NCI-H2029 treated with DMSO at 0.1 percent for 48 hours (cell line): ENCODE results near the gene SEPTIN10.
"Not testable (repeated sequence)": the region's sequence is repeated elsewhere in the genome, so short reads cannot be mapped to it uniquely, and the experiment has no call there.

ENCODE experiments used
- DNase-seq: peaks from one replicate; lab custom pipeline; 2025; lab: John Stamatoyannopoulos, UW

The SEPTIN10 gene

DNA sequence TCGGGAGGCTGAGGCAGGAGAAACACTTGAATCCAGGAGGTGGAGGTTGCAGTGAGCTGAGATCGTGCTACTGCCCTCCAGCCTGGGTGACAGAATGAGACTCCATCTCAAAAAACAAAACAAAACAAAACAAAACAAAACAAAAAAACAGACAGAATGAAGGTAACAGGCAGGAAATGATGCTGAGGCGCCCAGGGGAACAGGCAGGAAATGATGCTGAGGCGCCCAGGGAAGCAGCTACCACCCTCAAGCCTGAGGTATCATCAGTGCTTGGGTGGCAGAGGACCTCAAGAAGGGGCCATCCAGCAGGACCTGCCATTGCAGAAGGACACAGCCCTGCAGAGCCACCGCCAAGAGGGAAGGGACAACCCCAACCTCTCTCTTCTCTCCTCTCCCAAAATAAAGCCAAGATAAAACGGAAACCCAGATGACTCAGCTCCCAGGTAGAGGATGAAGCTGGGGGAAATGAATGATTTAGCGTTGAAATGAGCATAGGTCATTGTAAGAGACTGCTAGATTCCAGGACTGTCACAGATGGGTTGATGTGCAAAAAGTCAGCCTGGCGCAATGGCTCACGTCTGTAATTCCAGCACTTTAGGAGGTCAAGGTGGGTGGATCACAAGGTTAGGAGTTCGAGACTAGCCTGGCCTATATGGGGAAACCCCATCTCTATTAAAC is 19.7 kb upstream of the SEPTIN10 start:
- no peak for DNase-seq

- no peak for DNase-seq
Measured at GRCh38 chr2:109632158-109632789, 18.5 kb upstream of the SEPTIN10 start.

- no peak for DNase-seq
Measured at GRCh38 chr2:109631741-109632140, 18.0 kb upstream of the SEPTIN10 start.

GRCh38 chr2:109630441-109631430 is 17.0 kb upstream of the SEPTIN10 start:
- no peak for DNase-seq

DNA sequence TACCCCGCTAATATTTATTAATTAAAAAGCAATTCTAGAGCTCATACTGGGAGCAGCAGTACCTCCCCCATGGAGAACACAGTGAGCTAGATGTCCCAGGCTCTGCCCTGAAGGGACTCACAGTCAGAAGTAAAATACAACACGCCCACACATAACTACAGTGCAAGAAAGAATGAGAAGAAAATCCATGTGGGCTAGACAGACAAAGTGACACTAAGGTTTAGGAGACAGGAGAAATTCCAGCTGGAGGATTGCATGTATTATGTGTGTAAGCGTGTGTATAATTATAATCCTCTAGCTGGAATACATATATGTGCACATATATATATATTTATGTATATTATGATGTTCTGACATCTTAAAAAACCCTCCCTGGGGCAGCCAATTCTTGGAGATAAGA is 16.1 kb upstream of the SEPTIN10 start:
- DNase-seq: no peak

DNA sequence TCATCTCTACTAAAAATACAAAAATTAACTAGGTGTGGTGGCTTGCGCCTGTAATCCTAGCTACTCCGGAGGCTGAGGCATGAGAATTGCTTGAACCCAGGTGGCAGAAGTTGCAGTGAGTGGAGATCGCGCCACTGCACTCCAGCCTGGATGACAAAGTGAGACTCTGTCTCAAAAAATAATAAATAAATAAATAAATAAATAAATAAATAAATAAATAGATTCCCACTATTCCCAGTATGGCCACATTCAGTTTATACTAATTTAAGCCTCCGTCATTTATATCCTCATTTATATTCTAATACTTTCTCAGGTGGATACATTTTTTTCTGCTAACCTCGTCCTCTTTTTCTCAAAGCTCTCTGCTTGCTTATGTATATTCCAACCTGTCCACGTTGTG is 14.6 kb upstream of the SEPTIN10 start:
- DNase-seq: not testable (repeated sequence)

DNA sequence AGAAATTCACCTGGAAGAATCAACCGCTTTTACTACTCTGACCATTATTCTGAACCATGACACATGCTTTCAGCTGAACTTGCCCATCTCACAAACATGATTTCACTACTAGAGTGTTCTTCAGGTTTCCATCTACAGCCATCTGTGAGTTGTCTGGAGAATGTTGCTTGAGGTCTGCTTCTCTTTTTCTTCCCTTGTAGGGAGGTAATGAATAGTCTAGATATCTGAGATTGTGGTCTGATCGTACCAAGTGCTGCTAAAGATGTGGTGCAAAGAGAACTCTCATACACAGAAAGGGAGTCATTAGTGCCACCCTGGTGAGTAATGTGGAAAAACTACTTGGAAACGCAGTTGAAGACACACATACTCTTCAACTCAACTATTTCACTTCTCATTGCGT is 10.6 kb upstream of the SEPTIN10 start:
- no peak for DNase-seq

DNA sequence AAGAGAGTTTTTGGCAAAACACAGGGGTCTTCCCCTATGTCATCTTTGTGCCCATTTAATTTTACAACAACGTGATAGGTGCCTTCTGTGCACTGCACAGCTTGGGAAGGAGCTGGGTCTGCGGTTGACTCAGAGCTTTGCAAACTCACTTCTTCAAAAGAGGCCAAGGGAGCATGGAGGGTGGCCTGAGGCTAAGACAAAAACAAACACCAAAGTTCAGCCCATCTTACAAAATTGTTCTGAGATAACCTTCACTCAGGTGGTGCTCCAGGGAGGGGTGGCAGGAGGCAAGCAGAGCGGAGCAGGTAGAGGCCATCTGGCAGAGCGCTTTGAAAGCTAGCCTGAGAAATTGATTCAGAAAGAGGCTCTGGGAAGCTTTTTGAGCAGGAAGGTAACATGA is 10.2 kb upstream of the SEPTIN10 start:
- no peak for DNase-seq

- DNase-seq: no peak
Measured at GRCh38 chr2:109623297-109623696, 9.5 kb upstream of the SEPTIN10 start.

GRCh38 chr2:109619032-109619615 is 5.4 kb upstream of the SEPTIN10 start:
- no peak for DNase-seq

DNA sequence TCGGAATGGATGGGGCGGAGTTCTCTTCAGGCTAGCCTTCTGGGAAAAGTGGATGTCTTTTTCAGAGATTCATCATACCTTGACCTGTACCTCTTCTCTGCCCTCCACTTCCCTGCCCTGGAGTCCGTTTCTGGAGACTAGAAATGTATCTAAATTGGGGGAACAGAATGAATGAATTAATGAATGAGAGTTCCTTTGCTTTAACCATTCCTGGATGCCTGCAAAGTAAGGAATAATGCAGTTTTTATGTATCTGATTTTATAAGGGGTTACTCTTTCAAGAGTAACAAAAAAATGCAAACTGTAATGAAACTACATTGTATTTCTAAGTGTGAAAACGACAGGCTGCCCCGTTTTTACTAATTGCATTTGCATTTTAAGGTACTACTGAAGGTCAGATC is 2.4 kb upstream of the SEPTIN10 start:
- no peak for DNase-seq

- DNase-seq: no peak
Measured at GRCh38 chr2:109615637-109616144, 1.9 kb upstream of the SEPTIN10 start.

DNA sequence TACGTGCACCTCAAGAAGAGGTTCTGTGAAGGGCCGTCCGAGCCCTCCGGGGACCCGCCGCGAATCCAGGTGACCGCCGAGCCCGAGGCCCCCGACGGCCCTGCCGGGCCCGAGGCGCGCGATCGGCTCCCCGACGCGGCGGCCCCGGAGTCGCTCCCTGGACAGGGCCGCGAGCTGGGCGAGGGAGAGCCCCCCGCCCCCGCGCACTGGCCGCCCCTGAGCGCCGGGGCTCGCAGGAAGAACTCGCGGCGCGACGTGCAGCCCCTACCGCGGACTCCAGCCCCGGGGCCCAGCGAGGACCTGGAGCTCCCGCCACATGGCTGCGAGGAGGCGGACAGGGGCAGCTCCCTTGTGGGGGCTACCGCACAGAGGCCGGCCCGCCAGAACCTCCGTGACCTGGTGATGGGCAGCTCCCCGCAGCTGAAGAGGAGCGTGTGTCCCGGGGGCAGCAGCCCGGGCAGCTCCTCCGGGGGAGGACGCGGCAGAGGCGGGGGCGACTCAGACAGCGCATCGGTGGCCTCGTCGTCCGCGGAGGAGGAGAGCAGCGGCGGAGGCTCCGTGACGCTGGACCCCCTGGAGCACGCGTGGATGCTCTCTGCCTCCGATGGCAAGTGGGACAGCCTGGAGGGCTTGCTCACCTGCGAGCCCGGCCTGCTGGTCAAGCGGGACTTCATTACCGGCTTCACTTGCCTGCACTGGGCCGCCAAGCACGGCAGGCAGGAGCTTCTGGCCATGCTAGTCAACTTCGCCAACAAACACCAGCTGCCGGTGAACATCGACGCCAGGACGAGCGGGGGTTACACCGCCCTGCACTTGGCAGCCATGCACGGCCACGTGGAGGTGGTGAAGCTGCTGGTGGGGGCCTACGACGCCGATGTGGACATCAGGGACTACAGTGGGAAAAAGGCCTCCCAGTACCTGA is 1.2 kb upstream of the SEPTIN10 start:
- no peak for DNase-seq

- no peak for DNase-seq
Measured at GRCh38 chr2:109613081-109613921, 465 bp downstream of the SEPTIN10 start.

DNA sequence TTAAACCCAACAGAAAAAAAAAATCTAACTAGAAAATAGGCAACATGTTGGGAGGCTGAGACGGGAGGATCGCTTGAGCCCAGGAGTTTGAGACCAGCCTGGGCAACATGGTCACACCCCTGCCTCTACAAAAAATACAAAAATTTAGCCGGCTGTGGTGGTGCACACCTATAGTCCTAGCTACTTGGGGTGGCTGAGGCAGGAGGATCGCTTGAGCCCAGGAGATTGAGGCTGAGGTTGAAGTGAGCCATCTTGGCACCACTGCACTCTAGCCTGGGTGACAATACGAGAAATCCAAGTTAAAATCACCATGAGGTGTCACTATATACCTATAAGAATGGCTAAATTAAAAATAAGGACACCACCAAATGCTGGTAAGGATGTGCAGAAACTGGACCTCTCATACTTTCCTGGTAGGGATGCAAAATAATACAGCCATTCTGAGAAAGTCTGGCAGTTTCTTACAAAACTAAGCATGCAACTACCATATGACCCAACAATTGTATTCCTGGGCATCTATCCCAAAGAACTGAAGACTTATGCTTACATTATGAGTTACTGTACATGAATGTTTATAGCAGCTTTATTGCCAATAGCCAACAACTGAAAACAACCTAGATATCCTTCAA is 2.2 kb downstream of the SEPTIN10 start:
- DNase-seq: peak; percentile 7

- no peak for DNase-seq
Measured at GRCh38 chr2:109609352-109610024, 4.3 kb downstream of the SEPTIN10 start.

DNA sequence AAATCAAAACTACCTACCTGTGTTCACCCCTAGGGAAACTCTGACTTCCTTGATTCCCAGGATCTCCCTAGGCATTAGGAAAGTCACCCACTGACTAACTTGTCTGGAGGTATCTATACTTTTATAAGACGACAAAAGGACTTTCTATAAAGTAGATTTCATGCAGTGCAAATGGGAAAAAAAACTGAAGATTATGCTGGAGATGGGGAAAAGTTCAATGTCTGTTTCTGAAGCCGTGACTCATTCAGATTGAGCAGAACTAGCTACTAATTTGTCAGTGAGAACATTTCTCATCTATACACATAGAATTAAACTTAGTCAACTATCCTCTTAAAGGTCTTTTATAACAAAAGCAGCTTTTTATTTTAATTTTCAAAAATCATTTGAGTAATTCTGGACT is 6.0 kb downstream of the SEPTIN10 start:
- DNase-seq: no peak

- DNase-seq: no peak
Measured at GRCh38 chr2:109604597-109604996, 9.2 kb downstream of the SEPTIN10 start.

DNA sequence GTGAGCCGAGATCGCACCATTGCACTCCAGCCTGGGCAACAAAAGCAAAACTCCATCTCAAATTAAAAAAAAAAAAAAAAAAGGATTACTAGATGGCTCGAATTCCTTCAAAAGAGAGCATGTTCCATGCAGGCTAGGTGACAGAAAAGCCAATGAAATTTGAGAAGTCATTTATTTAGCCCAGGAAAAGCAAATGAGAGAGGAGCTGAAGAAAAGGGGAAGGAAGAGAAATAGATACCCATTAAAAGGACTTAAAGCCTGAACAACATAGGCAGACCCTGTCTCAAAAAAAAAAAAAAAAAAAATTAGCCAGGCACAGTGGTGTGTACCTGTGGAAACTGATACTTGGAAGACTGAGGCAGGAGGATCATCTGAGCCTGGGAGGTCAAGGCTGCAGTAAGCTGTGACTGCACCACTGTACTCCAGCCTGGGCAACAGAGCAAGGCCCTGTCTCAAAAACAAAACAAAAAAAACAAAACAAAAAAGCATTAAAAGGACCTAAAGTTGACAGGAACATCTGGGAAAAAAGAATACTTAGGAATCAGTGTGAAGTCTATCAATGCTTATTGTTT is 11.1 kb downstream of the SEPTIN10 start:
- no peak for DNase-seq
